Uterus (tissue), 2 donors: ENCODE results near the gene LRATD1.
"Not testable (repeated sequence)": the region's sequence is repeated elsewhere in the genome, so short reads cannot be mapped to it uniquely, and the experiment has no call there.

Experiments used
- CTCF ChIP-seq, 4 experiments: fragments of 200-600 bp in 2 of 4; fragments of 450-650 bp in 2 of 4; sonication (generic) in 2 of 4; IDR thresholded peaks; one replicate each; pipeline ENCODE4 v1.5.1; 2016 to 2019; ENCODE audit warnings: antibody characterized with exemption in 4 of 4, mild to moderate bottlenecking in 2 of 4, moderate library complexity in 1 of 4
- POLR2A ChIP-seq, 2 donors: fragments of 450-650 bp; IDR thresholded peaks; one replicate each; pipeline ENCODE4 v1.6.1; 2016; ENCODE audit warnings: antibody characterized with exemption in 2 of 2, mild to moderate bottlenecking in 1 of 2, moderate library complexity in 1 of 2

- not testable (repeated sequence) for TF ChIP-seq POLR2A, CTCF (IDR thresholded peaks at IDR 0.05)
These were observed 10.0 kb upstream of the LRATD1 start for GRCh38 chr2:14622550-14622939.
